GM12872 (cell line): ENCODE measurements around the gene UFD1.

Experiments
- TF ChIP-seq, protein P1 (sequence below): IDR thresholded peaks from 3 replicates; pipeline ENCODE4 v1.5.1; 2011; ENCODE audit warnings: low read depth, mild to moderate bottlenecking, low read length, moderate library complexity; ENCODE audit not compliant: insufficient read depth

Gene UFD1

DNA sequence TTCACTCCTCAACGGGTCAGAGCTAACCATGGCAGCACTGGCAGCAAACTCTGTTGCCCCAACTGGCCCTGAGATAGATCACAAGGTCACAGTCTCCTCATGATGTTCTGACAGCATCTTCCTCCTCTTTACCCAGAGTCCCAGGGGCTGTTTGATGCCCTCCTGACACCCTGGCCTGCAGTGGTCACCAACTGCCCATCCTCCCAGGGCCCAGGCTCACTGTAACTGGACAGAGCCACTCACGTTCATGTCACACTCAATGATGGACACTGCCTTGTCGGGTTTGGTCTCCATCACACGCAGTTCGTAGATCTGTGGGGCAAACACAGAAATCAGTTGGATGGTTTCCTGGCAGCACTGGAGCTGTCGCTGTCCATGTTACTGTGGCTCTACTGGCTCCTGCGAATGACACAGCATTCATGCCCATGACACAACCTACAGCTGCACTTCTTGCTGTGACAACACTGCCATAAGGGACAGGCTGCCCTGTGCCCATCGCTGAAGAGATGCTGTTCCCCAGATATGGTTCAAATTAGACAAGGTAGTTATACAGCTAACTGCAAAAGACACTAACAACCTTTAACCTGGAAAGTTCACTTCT is 21.1 kb downstream of the UFD1 start:
- TF ChIP-seq, protein P1, sequence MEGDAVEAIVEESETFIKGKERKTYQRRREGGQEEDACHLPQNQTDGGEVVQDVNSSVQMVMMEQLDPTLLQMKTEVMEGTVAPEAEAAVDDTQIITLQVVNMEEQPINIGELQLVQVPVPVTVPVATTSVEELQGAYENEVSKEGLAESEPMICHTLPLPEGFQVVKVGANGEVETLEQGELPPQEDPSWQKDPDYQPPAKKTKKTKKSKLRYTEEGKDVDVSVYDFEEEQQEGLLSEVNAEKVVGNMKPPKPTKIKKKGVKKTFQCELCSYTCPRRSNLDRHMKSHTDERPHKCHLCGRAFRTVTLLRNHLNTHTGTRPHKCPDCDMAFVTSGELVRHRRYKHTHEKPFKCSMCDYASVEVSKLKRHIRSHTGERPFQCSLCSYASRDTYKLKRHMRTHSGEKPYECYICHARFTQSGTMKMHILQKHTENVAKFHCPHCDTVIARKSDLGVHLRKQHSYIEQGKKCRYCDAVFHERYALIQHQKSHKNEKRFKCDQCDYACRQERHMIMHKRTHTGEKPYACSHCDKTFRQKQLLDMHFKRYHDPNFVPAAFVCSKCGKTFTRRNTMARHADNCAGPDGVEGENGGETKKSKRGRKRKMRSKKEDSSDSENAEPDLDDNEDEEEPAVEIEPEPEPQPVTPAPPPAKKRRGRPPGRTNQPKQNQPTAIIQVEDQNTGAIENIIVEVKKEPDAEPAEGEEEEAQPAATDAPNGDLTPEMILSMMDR, result no peak

DNA sequence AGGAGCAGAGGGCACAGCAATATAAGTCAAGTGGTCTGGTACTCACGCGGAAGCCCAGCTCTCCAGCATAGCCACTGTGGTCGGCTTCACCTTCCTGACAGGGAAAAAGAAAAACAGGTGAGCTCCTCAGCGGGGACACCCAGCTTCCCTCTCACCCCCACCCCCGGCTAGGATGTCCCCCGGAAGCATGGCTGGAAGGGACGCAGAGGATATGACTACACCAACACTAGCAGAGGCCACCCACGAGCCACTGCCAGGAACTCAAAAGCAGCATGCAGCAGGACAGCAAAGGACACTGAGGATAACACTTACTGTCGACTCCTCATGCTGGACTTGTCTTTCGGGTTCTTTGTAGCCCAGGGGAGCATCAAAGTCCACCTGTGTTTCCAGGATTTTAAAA is 22.5 kb downstream of the UFD1 start:
- TF ChIP-seq, protein P1, result no peak

DNA sequence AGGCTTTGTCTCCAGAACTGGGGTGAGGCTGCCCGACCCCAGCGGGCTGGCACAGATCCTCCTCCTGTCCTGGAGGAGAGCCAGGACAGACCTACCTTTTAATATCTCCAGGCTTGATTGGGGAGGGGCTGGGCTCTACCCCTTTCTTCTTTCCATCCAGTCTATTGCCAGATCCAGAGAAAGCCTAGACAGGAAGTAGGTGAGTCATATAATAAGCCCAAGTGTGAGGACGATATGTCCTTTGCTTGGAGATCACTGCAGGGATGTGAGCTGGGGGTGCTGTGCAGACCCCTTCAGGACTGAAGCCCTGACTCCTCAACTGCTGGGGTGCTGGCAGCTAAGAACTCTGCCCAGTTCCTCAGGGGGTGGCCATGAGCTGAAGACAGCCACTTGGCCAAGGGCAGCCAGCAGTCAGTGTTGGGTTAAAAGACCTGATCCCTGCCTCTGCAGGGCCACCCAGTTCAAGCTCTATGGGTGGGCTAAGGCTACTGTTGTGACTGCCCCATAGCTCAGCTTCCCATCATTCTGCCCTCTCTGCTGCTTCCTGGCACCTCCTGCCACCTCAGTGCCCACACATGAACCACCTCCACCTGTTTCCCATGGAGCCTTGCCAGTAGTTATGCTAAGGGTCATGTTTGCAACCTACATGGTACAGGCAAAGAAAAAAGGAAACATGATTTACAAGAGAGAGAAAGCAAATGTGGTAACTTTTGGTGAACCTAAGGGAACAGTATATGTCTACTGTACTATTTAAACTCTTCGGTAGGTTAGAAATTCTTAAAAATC is 23.2 kb downstream of the UFD1 start:
- TF ChIP-seq, protein P1, result no peak

DNA sequence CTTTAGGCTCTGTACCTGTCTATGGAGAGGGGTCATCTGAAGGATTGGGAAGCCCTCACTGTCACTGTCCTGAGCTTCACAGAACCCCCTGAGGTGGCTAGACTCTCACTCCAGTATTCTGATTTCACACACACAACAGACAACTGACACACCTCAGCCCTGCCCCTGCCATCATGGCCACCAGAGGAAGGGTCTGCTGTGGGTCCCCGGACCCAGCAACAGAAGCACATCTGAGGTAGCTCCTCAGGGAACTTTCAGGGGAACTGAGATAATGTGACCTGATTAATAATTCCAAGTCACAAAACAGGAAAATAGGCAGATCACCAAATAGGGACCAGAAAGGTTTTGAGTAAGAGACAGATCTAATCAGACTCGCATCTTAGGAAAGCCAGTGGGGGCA is 24.0 kb downstream of the UFD1 start:
- TF ChIP-seq, protein P1, result no peak

DNA sequence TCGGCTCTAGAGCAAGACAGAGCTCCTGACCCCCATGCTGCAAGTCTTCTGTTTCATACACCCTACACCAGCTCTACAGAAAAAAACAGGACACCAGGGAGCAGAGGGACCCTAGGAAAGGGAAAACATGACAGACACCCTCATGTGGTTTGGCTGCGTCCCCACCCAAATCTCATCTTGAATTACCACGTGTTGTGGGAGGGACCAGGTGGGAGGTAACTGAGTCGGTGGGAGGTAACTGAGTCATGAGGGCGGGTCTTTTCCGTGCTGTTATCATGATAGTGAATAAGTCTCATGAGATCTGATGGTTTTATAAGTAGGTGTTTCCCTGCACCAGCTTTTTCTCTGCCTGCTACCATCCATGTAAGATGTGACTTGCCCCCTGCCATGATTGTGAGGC is 24.8 kb downstream of the UFD1 start:
- TF ChIP-seq, protein P1, result no peak

DNA sequence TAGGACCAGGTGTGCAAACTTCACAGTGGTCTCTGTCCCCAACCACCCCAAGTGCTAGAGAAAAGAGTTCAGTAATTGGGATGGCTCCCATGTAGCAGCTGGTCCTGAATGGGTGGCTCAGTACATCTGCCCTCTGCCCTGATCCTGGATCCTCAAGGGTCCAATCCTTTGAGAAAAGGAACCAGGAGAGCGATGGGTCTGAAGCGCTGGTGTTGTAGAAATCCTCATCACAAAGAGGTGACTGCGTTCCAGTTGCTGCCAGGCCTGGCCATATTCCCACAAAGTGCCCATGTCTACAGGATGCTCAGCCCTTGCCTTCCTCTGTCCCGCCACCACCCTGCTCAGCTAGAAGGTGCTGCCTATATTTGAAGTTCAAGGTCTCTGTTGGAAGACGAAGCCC is 25.3 kb downstream of the UFD1 start:
- TF ChIP-seq, protein P1, result no peak

DNA sequence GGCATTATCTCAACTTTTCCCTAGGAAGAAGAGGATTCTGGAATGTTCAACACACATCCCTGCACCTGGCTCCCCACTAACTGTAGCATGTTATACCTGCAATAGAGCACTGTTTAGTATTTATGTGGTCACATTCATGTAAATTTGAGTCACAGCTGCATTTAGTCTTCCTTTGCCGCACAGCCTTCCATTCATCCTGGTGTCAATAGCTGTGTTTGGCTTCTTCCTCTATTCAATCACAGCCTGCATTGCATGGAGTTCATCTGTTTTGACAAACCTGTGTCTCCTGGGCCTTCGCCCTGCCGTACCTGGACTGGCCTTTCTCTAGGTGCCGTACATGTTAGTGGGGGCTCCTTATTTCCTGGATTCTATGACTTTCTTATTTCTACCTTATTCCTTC is 27.4 kb downstream of the UFD1 start:
- TF ChIP-seq, protein P1, result no peak
